GM19397 (cell line): Measurements from ENCODE around the gene CRIP1.

Experiments used
- ATAC-seq: cut with Tn5 transposase; IDR thresholded peaks from one replicate; pipeline ENCODE4 v1.9.1; 2021; ENCODE audit warnings: mild to moderate bottlenecking, moderate library complexity; ENCODE audit not compliant: unreplicated experiment

CRIP1 gene, protein sequence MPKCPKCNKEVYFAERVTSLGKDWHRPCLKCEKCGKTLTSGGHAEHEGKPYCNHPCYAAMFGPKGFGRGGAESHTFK

DNA sequence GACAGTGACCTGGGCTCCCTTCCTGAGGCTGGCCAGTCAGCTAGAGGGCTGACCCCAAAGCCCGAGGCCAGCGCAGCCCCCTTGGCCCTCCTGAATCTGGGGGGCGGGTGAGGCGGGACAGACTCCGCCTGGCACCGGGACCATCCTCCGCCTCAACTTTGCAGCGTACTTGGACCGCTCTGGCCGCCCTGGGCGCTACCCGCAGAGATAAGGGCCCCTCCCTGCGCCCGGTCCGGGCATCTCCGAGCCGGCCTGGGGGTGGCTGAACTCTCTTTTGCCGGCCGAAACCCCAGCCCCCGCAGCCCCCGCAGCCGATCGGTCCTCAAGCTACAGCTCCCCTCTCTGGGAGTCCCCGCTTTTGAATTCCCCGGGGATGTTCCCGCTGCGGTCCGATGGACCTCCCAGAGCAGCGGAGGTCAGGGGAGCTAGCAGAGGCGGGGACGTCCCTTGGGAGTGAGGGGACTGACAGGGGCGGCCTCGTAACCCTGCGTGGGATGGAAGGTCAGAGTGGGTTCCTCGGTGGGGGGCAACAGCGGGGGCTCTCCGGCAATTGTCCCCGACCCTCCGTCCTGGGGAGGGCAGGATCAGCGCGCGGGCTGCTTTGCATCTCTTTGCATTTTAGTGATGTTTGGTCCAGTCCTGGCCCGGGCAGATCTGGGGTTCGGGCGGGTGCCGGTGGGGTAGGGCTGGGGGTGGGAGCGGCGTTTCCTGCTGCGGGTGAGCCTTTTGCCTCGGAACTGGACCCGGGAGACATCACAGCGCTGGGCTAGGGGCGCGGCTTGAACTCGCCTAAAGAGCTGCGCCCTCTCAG lies at the start of gene CRIP1:
TSS of gene CRIP1 (plus strand) at position 724 of the 811 bp plus-strand sequence. CDS start 374 bp downstream, outside the sequence.
- no peak for ATAC-seq

DNA sequence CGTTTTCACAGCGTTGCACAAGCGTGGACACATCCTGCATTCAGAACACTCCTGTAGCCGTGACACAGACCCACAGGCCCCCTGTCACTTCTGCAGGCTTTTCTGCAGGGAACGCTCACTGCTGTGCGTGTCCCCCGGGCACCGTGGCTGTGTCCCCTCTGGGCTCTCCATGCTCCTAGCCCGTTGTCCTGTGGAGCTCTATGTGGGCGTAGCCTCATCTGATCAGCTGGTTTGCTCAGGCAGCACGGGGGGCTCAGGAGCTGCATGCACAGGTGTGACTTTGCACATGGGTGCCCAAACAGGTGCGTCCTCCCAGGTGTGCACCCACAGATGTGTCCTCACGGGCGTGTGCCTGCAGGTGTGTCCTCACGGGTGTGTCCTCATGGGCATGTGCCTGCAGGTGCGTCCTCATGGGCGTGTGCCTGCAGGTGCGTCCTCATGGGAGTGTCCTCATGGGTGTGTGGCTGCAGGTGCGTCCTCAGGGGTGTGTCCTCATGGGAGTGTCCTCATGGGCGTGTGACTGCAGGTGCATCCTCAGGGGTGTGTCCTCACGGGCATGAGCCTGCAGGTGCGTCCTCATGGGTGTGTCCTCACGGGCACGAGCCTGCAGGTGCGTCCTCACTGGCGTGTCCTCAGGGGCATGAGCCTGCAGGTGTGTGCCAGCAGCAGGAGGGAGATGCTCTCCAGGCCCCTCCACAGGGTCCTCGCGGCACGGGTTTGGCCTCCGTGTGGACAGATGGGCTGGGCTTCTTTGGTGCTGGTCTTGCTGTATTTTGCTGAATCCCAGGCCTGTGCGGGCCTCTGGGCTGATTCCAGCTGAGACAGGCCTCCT lies 49.6 kb upstream of the CRIP1 start:
- ATAC-seq, result no peak

DNA sequence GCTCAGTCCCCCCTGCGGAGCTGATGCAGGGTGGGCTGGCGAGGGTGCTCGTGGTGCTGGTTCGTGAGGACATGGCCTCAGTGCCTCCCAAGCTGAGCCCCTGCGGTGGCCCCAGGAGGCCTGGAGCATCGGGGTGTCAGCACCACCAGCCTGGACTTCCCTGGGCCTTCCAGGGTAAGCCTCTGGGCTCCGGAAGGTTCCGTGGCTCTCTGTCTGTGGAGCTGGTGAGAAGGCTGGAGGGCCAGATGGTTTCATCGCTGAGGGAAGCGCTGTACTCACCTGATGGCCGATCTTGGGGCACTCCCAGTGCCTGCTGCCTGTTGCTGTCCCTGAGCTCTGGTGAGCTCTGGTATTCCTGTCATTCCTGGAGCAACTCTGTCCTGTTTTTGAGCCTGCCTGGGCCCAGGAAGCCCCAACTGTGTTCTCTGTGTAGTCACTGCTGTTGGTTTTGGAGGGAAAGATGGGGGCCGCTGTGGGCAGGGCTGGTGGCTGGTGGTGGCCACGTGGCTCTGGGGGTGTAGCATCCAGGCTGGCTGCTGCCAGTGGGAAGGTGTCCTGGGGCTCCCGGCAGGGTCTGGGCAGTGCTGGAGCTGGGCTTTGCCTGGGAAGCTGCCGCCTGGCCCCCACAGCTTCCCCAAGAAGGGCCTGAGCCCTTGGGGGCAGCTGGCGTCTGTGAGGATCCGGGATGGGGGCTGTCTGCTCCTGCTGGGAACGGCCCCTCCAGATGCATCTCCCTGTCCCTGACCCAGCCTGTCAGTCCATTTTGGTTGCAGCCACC lies 48.8 kb upstream of the CRIP1 start:
- no peak for ATAC-seq

DNA sequence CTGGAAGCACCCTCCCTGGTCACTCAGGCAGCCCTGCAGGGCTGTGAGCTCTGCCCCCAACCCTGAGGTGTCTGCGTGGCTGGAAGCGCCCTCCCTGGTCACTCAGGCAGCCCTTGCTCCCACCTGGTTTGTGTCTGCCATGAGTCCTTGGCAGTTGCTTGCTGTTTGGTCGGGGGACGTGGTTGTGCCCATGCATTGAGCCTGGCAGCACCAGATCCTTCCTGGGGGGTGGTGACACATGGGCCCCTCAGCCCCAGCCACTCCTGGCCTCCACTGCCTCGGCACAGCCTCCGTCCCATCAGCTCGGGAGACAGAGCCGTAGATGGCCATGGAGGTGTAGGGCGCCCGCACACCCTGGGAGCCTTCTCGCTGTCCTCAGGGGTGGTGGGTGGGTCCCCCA lies 47.5 kb upstream of the CRIP1 start:
- no peak for ATAC-seq

DNA sequence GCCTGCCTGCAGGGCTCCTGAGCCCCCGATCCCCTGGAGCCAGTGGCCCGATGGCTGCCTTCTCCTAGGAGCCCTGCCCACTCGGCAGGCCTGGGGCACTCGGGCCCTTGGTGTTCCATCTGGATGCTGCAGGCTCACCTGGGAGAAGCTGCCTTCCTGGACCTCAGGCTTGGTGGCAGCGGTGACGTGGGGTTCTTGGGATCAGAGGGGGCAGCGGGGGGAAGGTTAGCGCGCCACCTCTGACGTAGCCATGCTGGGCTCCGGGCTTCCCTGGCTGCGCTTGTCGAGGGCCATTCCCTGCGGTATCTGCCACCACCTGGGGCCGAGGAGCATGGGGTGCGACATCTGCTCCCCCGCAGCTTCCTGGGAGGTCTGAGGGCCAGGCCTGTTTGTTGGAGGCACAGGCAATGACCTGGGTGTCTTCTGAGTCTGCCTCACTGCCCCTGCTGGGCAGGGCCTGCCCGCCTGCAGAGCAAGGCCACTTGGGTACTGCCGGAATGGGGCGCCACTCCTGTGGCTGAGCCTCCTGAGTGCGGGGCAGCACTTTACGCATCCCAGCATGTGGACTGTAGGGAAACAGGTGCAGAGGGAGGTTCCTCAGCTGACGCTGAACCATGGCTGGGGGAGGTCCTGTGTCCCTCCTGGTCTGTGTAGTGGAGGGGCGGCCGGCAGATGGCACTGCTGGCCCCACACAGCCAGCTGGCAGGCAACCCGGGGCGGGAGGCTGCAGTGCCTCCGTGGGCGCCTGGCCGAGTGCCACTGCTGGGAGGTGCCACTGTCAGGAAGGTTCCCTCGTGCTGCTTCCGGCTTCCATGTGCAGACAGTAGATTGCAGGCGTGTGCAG lies 46.8 kb upstream of the CRIP1 start:
- no peak for ATAC-seq

DNA sequence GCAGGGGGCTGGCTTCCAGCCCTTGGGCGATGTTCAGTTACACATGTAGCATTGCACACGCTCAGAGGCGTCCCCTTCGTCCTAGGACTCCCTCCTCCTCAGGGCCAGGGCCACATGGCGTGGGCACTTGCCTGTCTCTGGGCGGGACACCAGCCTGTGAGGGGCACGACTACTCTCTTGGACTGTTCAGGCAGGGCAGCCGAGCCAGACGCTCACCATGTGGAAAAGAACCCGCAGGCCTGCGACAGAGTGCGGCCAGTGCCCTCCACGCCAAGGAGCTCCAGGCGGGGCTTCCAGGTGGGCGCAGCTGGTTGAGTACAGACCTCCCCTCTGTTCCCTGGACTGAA lies 46.2 kb upstream of the CRIP1 start:
- ATAC-seq, result no peak

DNA sequence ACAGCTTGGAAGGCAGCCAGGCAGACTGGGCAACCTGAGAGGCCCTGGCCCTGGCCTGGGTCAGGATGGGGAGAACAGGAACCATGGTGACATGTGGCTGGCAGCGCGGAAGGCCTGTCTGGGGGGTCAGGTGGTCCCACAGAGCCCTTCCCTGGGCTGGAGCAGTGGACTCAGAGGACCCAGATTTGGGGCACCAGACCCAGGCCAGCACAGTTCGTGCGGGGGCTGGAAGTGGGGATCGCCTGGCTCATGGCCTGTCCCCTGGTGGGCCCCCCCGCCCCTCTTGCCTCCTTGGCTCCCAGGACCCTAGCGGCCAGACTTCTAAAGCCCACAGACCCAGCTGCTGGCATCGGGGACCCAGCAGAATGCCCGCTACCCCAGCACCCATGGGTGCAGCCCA lies 45.7 kb upstream of the CRIP1 start:
- no peak for ATAC-seq

DNA sequence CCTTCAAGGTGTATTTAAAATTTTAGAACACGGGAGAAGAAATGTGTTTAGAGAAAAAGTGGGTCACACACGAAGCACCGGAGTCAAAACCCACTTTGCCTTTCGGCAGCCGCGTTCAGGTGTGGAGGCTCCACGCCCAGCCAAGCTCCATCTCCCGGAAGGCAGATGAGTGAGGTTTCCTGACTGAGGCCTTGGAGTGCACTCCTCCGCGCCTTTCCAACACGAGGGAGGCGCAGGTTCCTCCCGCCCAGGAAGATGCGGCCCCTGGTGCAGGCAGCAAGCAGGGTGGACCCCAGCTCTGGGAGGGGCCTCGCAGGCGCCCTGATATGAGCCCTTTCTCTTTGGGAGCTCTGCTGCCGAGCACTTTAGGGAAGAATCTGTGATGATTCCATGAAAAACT lies 44.6 kb upstream of the CRIP1 start:
- ATAC-seq, result no peak

DNA sequence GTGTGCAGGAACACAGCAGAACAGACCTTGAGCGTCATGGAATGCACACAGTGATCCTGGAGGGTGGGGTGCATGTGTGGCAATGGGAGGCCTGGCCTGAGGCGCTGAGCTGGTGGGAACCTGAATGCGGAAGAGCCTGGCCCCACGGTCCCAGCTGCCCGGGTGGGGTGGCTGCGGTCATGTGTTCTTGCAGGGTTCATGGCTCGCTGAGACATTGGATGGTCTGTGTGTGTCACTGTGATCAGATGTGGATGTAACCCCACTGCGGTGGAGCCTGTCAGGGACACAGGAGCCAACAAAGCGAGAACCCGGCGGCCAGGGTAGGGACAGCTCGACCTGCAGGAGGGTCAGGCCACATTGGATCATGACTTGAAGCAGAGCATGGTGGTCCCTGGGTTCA lies 43.9 kb upstream of the CRIP1 start:
- no peak for ATAC-seq

DNA sequence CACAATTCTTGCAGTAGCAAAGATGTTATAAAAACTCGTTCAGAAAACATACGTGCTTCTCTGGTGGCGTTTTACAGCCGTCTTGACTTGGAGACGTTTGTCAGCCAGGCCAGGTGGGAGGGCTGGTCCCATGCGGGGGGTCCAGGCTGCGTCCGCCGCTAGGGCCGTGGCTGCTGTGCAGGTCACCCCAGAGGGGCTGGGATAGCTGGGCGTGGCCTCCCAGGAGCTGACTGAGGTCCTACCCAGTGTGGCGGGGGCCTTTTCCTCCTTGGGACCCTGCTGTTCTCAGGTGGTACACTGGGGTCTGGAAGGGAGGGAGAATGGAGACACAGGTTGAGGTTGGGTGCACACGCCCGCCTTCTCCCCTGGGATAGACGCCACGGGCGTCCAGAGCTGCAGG lies 41.8 kb upstream of the CRIP1 start:
- ATAC-seq, result no peak

DNA sequence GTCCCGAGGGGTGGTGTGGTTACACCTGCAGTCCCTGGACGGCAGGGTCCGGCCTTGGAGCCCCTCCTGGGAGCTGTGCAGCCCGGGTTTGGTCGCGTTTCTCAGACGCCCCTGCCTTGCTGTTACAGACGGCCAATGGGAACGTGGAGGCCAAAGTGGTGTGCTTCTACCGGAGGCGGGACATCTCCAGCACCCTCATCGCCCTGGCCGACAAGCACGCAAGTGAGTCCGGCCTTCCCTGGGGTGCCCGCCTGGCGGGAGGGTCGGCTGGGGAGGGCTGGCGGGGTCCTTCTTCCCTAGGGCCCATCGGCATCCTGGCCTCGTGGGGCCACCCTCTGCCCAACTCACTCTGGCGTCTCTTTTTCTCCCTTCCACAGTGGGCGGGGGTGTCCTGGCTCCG lies 41.4 kb upstream of the CRIP1 start:
- no peak for ATAC-seq

DNA sequence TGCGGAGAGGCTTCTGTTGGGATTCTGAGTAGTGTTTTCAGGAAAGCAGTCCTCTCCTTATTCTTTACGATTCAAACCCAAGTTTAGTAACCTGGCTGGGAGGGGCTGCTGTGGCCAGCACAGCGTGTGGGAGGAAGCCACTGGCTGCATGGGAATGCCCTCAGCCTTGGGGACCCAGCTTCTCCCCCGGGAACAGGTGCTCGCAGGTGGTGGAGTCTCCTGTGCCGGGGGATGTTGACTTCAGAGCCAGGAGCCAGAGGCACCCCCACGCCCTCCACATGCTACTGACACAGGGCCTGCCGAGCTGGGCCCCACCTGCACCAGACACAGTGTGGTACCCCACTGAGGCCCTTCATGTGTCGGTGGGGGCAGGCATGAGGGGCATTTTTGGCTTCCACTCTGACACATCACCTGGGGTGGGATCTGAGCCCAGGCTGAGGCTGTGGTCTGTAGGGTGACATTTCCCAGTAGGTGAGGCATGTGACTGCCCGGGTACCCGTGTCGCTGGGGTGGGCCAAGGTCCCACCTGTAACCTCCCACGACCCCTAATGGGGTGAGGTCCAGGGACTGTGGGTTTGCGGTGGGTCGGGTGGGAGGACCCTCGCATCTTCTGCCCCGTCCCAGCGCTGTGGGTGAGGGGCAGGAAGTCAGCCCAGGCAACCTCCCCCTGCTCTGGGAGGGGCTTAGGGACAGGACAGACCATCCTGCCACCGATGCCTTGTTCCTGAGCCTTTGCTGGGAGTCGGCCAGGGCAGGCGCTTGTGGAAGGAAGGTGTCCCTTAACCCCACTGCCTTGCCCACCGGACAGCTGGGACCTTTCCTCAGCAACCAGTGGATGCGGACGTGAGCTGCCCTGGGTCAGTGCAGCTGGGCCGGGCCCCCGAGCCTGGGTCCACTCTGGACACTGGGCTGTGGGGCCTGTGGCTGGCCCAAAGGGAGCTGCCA lies 40.5 kb upstream of the CRIP1 start:
- no peak for ATAC-seq

DNA sequence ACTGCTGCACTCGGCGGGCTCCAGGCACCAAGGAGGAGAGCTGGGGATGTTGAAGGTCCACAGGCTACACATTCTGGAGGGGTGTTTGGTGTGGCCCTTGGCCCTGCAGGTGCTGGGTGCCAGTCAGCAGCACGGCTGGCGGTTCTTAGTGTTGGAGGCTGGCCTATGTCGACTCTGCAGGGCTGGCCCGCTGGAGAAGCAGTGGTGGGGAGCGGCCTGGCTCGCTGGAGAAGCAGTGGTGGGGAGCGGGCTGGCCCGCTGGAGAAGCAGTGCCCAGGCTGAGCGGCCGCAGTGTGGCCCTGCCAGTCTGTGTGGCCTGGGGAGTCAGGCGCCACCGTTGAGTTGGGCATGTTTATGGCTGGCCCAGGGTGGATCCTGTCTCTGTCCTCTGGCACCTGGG lies 39.7 kb upstream of the CRIP1 start:
- no peak for ATAC-seq

DNA sequence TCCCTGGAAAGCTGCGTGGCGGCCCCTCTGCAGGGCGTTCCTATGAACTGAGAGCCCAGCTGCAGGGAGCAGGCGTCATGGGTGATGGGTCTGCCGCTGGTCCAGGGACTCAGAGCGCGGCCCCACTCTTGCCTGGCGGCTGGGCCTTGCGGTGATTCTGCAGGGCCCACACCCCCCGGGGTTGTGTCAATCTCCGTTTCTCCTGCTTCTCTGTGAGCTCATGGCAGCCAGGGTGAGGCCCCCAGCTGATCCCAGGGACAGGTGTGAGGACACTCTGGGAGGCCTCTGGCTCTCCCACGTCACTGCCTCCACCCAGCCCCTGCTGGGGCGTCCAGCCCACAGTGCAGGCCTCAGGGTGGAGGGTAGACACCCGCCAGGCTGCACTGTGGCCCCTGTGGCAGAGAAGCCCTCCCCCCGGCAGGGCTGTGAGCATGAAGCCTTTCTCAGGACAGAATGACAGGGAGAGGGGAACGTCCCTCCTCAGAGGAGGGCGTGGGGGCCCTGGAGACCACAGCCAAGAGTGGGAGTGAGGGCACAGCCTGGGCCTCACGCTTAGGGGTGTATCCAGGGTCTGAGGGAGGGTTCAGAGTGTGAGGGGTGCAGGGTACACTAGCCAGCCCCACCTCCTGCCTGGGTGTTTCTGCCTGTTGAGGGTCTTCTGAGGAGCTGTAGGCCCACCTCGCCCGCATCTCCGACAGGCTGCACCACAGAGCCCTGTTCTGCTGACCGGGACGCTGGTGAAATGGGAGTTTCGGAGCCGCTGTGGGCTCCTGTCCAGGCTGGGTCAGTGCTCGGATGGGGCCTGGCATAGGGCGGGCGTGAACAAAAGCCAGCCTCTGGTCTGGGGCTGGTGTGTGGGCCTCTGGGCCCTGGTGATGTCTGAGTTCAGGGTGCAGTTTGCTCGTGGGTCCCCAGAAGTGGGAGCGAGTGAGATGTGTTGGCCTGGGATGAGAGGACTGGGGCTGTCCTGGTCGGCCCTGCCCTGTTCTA lies 38.7 kb upstream of the CRIP1 start:
- ATAC-seq, result no peak

DNA sequence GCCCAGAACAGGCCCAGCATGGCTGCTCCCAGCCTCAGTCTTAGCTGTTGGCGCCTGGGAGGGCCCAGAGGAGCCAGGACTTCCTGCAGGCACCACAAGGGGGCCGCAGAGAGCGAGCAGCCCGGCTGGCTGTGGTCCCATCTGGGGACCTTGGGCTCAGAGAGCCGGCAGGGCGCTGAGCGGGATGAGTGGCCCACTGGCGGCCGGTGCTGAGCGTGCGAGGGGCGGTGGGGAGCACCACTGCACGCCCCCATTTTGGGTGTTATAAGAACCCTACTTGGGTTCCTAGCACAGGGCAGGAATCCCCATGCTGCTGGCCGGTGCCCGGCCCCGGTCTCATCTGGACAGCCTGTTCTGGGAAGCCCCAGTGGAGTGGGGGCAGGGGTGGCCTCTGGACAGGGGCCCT lies 38.0 kb upstream of the CRIP1 start:
- ATAC-seq, result no peak

DNA sequence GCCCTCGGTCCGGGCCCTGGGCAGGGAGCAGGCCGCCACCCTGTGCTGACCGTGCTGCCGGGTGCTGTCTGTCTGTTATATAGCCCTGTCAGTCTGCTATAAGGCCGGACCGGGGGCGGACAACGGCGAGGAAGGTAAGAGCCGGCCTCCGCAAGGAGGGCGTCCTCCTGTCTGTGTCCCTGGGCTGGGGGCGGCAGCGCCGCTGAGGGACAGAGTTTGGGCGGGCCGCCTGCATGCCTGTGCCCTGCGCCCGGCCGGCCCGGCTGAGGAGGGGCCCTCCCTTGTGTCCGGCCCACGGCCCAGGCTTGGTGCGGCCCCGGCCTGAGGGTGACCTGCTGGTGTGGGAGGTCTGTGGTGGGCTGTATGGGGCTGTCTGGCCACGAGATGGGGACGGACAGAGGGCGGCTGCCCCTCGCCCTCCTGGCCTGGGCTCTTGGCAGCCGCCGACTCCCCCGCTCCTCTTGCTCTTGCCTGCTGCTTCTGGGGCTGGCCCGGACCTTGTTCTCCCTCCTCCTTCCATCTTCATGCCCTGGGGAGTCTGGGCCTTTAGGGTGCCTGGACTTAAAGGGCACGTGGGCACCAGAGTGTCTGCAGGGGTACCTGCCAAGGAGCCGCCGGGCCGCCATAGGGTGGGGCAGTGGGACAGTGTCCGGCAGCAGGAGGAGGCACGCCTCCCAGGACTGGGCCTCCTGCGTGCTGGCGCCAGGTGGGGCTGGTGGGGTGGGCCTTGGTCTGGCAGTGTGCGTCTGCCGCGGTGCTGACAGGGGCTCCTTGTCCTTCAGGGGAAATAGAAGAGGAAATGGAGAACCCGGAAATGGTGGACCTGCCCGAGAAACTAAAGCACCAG lies 37.2 kb upstream of the CRIP1 start:
- ATAC-seq, result no peak

DNA sequence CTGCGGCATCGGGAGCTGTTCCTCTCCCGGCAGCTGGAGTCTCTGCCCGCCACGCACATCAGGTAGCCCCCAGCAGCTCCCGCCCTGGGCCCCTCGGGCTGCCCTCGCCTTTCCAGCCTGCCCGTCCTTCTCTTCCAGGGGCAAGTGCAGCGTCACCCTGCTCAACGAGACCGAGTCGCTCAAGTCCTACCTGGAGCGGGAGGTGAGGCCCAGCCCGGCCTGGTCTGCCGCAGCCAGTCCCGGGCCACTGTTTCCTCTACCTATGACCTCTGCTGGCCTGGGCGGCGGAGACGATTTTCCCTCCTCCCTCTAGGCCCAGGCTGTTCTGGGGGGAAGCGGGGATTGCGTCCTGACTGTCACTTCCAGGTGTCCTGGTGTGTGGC lies 36.6 kb upstream of the CRIP1 start:
- ATAC-seq, result no peak
